OCI-LY3 (cell line): ENCODE measurements around the gene PXDN.

ENCODE experiments used
- EZH2phosphoT487 ChIP-seq: fragments of 200-600 bp; shearing (Covaris generic); IDR thresholded peaks from 2 replicates; pipeline ENCODE4 v1.6.1; 2018; ENCODE audit warnings: antibody characterized with exemption, mixed run types, low read depth
- TF ChIP-seq, protein P1 (sequence below): fragments of 200-600, 300-600 bp; sonication (generic); IDR thresholded peaks from 2 replicates; pipeline ENCODE4 v1.5.1; 2014; ENCODE audit warnings: antibody characterized with exemption, low read length, low read depth

GRCh38 chr2:1648241-1649102 lies 95.8 kb downstream of the PXDN start:
- TF ChIP-seq, protein P1, sequence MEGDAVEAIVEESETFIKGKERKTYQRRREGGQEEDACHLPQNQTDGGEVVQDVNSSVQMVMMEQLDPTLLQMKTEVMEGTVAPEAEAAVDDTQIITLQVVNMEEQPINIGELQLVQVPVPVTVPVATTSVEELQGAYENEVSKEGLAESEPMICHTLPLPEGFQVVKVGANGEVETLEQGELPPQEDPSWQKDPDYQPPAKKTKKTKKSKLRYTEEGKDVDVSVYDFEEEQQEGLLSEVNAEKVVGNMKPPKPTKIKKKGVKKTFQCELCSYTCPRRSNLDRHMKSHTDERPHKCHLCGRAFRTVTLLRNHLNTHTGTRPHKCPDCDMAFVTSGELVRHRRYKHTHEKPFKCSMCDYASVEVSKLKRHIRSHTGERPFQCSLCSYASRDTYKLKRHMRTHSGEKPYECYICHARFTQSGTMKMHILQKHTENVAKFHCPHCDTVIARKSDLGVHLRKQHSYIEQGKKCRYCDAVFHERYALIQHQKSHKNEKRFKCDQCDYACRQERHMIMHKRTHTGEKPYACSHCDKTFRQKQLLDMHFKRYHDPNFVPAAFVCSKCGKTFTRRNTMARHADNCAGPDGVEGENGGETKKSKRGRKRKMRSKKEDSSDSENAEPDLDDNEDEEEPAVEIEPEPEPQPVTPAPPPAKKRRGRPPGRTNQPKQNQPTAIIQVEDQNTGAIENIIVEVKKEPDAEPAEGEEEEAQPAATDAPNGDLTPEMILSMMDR = no peak
- TF ChIP-seq EZH2phosphoT487 = no peak
